Measurements from ENCODE around the gene FUT2. TPM values are rescaled to one million over a fixed set of nuclear protein-coding genes. Genes with fewer than 3 reads are reported as not detected.

Gene FUT2
- total and polyA plus RNA-seq, 10 of the 15 experiments (the other 5 are each of a cell fraction or from before 2014, with no cell fraction given), result 0.02 to 0.13 (median 0.07) TPM; not detected in 7

DNA sequence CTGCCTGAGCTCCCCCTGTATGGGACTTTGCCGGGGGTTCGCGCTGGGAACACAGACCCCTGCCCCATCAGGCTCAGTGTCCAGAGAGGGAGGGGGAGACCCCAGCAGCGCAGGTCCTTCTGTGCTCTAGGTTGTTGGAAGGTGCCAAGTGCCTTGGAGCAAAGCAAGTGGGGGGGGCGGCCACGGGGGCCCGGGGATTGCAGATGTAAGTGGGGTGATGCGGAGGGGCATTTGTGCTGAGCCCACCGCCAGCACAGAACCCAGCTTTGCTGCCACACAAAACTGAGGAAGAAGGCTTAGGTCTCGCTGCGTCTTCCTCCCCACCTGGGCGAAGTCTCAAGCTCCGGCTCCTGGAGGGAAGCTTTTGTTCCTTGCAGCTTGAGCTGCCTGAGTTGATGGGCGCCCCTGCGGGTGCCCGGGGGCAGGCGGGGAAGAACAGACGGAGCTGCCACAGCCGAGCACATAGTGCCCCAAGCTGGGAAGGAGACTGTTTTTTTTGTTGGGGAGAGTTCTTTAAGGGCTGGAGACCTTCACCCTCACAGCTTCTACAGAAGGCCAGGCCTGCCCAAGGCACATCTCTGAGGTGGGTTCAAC lies 21.5 kb upstream of the FUT2 start:
- no peaks in the 10 kb centered on the region for H3K79me2 ChIP-seq (ENCODE audit: control insufficient read depth, insufficient read depth, low read length)
- H3K9me3 ChIP-seq (replicated peaks; ENCODE audit: control insufficient read depth, insufficient read depth, low read length), result no peaks in the 10 kb centered on the region; the same call in 2 of the 3 replicates
- ChIA-PET CTCF (interaction anchor here (0.6 to 3.1 kb wide), 18 partner anchors 11 to 315 kb away, joined by 3 to 20 read pairs (median 4); partner anchors contain the start of genes CA11 and HSD17B14), RAD21 (ENCODE audit: unreplicated experiment) (interaction anchor here (0.6 to 1.5 kb wide), 6 partner anchors 9 to 168 kb away, joined by 3 to 7 read pairs (median 4); partner anchors contain the start of gene CA11), POLR2A (interaction anchor here (0.5 to 1.2 kb wide), 4 partner anchors 15 to 112 kb away, joined by 3 to 4 read pairs (median 4); partner anchors contain the start of gene CA11), SMC1A (ENCODE audit: uncharacterized antibody, unreplicated experiment) (interaction anchor here (1.0 to 1.9 kb wide), 7 partner anchors 9 to 169 kb away, joined by 3 to 11 read pairs (median 3); partner anchors contain the start of genes CA11 and HSD17B14)
- H3K4me3 ChIP-seq, result no peak overlapping the region
- in situ Hi-C loops (cut with MboI) (no loop called here), intact Hi-C loops (cut with micrococcal nuclease; ENCODE audit: unreplicated experiment) (no loop called here)
- no peak overlapping the region for H2AFZ ChIP-seq (ENCODE audit: control insufficient read depth, low read depth, low read length)
- H3K27ac ChIP-seq (ENCODE audit: control insufficient read depth, insufficient read depth), result no peak overlapping the region
- no peak overlapping the region for H3K9ac ChIP-seq (ENCODE audit: control insufficient read depth, insufficient read depth, low read length)
- H3K36me3 ChIP-seq (ENCODE audit: control insufficient read depth in 2 of 2, insufficient read depth in 2 of 2, low read length in 1 of 2), result no peaks in the 10 kb centered on the region
- H3K4me2 ChIP-seq (ENCODE audit: control insufficient read depth, insufficient read depth), result no peak overlapping the region
- FAIRE-seq, result no peak
- H4K20me1 ChIP-seq (ENCODE audit: control insufficient read depth, insufficient read depth), result no peaks in the 10 kb centered on the region
- 85% methylated on average over 10 of the region's 19 CpGs for WGBS (ENCODE audit: insufficient coverage, insufficient replicate concordance, low lambda C conversion rate, missing lambda C conversion rate)
- no peak for ATAC-seq
- no peak for DNase-seq (ENCODE audit: low read depth, low spot score)
- no peaks in the 10 kb centered on the region for H3K4me1 ChIP-seq (ENCODE audit: control insufficient read depth, insufficient read depth, low read length)
- H3K27me3 ChIP-seq (replicated peaks in 1 of 2; ENCODE audit: control insufficient read depth in 2 of 2, insufficient read depth in 2 of 2, low read length in 1 of 2), result peaks cover 0 to 2% of the 10 kb centered on the region in 2 experiments; a peak in 2 of 4 replicates
- no TSS peak for BruUV-seq (replicated peaks)
- no peak for TF ChIP-seq GABPA (IDR thresholded peaks at IDR 0.05; ENCODE audit: low read depth)
- TF ChIP-seq MEF2A (IDR thresholded peaks at IDR 0.05; ENCODE audit: insufficient read depth, low read depth, low read length), result no peak
- TF ChIP-seq, protein P1, sequence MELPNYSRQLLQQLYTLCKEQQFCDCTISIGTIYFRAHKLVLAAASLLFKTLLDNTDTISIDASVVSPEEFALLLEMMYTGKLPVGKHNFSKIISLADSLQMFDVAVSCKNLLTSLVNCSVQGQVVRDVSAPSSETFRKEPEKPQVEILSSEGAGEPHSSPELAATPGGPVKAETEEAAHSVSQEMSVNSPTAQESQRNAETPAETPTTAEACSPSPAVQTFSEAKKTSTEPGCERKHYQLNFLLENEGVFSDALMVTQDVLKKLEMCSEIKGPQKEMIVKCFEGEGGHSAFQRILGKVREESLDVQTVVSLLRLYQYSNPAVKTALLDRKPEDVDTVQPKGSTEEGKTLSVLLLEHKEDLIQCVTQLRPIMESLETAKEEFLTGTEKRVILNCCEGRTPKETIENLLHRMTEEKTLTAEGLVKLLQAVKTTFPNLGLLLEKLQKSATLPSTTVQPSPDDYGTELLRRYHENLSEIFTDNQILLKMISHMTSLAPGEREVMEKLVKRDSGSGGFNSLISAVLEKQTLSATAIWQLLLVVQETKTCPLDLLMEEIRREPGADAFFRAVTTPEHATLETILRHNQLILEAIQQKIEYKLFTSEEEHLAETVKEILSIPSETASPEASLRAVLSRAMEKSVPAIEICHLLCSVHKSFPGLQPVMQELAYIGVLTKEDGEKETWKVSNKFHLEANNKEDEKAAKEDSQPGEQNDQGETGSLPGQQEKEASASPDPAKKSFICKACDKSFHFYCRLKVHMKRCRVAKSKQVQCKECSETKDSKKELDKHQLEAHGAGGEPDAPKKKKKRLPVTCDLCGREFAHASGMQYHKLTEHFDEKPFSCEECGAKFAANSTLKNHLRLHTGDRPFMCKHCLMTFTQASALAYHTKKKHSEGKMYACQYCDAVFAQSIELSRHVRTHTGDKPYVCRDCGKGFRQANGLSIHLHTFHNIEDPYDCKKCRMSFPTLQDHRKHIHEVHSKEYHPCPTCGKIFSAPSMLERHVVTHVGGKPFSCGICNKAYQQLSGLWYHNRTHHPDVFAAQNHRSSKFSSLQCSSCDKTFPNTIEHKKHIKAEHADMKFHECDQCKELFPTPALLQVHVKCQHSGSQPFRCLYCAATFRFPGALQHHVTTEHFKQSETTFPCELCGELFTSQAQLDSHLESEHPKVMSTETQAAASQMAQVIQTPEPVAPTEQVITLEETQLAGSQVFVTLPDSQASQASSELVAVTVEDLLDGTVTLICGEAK (IDR thresholded peaks at IDR 0.05; ENCODE audit: borderline replicate concordance), result no peak
- TF ChIP-seq, protein P2, sequence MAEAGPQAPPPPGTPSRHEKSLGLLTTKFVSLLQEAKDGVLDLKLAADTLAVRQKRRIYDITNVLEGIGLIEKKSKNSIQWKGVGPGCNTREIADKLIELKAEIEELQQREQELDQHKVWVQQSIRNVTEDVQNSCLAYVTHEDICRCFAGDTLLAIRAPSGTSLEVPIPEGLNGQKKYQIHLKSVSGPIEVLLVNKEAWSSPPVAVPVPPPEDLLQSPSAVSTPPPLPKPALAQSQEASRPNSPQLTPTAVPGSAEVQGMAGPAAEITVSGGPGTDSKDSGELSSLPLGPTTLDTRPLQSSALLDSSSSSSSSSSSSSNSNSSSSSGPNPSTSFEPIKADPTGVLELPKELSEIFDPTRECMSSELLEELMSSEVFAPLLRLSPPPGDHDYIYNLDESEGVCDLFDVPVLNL (IDR thresholded peaks at IDR 0.05; ENCODE audit: low read depth, low read length), result no peak
- TF ChIP-seq, protein P3, sequence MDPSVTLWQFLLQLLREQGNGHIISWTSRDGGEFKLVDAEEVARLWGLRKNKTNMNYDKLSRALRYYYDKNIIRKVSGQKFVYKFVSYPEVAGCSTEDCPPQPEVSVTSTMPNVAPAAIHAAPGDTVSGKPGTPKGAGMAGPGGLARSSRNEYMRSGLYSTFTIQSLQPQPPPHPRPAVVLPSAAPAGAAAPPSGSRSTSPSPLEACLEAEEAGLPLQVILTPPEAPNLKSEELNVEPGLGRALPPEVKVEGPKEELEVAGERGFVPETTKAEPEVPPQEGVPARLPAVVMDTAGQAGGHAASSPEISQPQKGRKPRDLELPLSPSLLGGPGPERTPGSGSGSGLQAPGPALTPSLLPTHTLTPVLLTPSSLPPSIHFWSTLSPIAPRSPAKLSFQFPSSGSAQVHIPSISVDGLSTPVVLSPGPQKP (IDR thresholded peaks at IDR 0.05; ENCODE audit: low read depth, low read length), result no peak
- TF ChIP-seq ATF7 (IDR thresholded peaks at IDR 0.05; ENCODE audit: low read depth), result no peak
- TF ChIP-seq BHLHE40 (IDR thresholded peaks at IDR 0.05; ENCODE audit: borderline replicate concordance in 1 of 2, low read depth in 2 of 2, low read length in 1 of 2), result no peak
- TF ChIP-seq ZNF217 (IDR thresholded peaks at IDR 0.05), result no peak
- TF ChIP-seq, protein P4, sequence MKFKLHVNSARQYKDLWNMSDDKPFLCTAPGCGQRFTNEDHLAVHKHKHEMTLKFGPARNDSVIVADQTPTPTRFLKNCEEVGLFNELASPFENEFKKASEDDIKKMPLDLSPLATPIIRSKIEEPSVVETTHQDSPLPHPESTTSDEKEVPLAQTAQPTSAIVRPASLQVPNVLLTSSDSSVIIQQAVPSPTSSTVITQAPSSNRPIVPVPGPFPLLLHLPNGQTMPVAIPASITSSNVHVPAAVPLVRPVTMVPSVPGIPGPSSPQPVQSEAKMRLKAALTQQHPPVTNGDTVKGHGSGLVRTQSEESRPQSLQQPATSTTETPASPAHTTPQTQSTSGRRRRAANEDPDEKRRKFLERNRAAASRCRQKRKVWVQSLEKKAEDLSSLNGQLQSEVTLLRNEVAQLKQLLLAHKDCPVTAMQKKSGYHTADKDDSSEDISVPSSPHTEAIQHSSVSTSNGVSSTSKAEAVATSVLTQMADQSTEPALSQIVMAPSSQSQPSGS (IDR thresholded peaks at IDR 0.05; ENCODE audit: low read length), result no peak
- TF ChIP-seq RBBP5 (conservative IDR thresholded peaks at IDR 0.05), result no peak
- TF ChIP-seq SUZ12 (IDR thresholded peaks at IDR 0.05; ENCODE audit: unreplicated experiment), result no peak
- TF ChIP-seq CBX5 (IDR thresholded peaks at IDR 0.05; ENCODE audit: low read depth), result no peak
- no peak for TF ChIP-seq SMAD5 (IDR thresholded peaks at IDR 0.05; ENCODE audit: low read depth)
- no peak for TF ChIP-seq YY1 (IDR thresholded peaks at IDR 0.05; ENCODE audit: low read depth, low read length)
- TF ChIP-seq CHD1 (IDR thresholded peaks at IDR 0.05; ENCODE audit: low read depth, low read length), result no peak
- no peak for TF ChIP-seq CEBPB (IDR thresholded peaks at IDR 0.05; ENCODE audit: borderline replicate concordance in 1 of 2, low read depth in 2 of 2, low read length in 2 of 2)
- TF ChIP-seq ZNF207 (IDR thresholded peaks at IDR 0.05; ENCODE audit: borderline replicate concordance), result no peak

Data from GM12878 (cell line).